Measurements from ENCODE around the gene PTPRG.

The PTPRG gene

DNA sequence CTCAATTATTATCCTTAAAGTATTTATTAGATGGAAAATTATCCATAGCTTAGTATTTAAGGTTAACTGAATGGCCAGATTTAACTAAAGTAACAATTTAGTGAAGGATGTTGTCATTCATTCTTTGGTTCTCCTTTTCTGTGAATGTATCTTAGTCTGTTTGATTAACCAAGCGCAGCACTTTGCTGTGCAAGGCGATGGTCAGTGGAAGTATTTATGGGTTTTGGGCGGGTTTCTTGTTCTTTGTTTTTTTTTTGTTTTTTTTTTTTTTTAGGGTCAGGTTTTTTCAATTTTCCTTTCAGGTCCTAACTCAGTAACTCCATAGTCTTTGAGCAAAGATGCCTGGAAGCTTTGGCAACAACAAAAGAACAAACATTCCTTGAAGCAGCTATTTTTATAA, 328.8 kb downstream of the PTPRG start:
- no peak for DNase-seq (ENCODE audit: low read depth)
- TF ChIP-seq, protein P1, sequence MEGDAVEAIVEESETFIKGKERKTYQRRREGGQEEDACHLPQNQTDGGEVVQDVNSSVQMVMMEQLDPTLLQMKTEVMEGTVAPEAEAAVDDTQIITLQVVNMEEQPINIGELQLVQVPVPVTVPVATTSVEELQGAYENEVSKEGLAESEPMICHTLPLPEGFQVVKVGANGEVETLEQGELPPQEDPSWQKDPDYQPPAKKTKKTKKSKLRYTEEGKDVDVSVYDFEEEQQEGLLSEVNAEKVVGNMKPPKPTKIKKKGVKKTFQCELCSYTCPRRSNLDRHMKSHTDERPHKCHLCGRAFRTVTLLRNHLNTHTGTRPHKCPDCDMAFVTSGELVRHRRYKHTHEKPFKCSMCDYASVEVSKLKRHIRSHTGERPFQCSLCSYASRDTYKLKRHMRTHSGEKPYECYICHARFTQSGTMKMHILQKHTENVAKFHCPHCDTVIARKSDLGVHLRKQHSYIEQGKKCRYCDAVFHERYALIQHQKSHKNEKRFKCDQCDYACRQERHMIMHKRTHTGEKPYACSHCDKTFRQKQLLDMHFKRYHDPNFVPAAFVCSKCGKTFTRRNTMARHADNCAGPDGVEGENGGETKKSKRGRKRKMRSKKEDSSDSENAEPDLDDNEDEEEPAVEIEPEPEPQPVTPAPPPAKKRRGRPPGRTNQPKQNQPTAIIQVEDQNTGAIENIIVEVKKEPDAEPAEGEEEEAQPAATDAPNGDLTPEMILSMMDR (IDR thresholded peaks at IDR 0.05; ENCODE audit: insufficient read depth, low read depth, low read length, missing control alignments): no peak
- H3K4me3 ChIP-seq (ENCODE audit: low read depth, low read length): no peak overlapping the region

DNA sequence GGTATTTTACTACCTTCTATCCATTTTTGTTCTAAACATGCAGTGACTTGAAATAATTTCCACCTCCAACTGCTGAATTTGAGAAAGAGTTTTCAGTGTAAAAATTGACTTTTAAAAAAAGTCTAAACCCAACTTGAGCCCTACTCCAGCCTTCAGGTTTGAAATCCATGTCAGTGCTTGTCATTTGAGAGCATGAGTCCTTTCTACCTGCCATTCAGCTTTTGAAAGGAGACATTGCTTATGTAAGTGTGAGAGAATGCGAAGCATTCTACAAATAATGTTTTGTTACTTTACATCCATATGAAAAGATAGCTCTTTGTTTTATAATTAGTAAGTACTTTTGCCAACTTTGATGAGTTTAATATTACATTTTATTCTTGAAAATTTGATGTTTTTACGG, 329.2 kb downstream of the PTPRG start:
- no peak overlapping the region for H3K4me3 ChIP-seq (ENCODE audit: low read depth, low read length)
- TF ChIP-seq, protein P1 (IDR thresholded peaks at IDR 0.05; ENCODE audit: insufficient read depth, low read depth, low read length, missing control alignments): no peak
- DNase-seq (ENCODE audit: low read depth): no peak

DNA sequence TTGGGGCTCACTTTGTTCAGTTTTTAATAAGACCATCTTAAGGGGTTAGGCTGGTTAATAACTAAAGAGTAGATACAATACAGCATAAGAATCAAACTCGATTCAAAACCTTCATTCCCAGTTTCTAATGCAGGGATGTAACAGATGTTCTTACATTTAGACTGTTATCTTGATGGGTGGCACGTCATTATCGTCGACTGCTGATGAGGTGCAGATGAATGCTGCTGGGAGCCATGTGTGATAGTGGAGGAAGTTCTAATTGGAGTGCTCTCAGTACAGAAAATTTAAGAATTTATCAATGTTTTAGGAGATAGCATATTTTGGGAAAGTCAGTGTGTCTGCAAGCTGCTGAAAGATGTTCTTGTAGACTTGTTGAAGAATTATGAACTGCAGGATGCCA, 331.5 kb downstream of the PTPRG start:
- H3K4me3 ChIP-seq (ENCODE audit: low read depth, low read length): no peak overlapping the region
- DNase-seq (ENCODE audit: low read depth): no peak
- TF ChIP-seq, protein P1 (IDR thresholded peaks at IDR 0.05; ENCODE audit: insufficient read depth, low read depth, low read length, missing control alignments): no peak

DNA sequence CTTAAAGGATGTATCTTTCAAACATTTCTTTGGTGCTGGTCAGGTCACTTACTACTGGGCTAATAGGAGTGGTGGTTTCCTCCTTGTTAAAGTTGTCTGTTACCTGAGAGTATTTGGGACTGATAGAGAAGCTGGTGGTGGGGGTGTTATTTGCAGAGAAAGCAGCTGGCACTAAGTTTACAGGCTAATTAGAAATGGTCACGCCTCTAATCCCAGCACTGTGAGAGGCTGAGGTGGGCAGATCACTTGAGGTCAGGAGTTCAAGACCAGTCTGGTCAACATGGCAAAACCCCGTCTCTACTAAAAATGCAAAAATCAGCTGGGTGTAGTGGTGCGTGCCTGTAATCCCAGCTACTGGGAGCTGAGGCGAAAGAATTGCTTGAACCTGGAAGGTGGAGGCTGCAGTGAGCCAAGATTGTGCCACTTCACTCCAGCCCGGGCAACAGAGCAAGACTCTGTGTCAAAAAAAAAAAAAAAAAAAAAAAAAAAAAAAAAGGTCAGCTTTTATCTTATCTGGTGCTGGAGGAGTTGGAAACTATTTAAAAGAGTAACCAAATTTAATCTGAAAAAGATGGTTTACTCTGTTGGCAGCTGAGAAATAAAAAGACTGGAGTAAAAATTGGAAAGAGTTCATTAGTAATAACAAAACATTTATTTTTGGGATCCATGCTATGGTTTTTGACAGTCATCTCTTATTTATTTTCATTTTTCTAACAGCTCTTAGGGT, 332.6 kb downstream of the PTPRG start:
- TF ChIP-seq, protein P1 (IDR thresholded peaks at IDR 0.05; ENCODE audit: insufficient read depth, low read depth, low read length, missing control alignments): no peak
- no peak overlapping the region for H3K4me3 ChIP-seq (ENCODE audit: low read depth, low read length)
- no peak for DNase-seq (ENCODE audit: low read depth)

DNA sequence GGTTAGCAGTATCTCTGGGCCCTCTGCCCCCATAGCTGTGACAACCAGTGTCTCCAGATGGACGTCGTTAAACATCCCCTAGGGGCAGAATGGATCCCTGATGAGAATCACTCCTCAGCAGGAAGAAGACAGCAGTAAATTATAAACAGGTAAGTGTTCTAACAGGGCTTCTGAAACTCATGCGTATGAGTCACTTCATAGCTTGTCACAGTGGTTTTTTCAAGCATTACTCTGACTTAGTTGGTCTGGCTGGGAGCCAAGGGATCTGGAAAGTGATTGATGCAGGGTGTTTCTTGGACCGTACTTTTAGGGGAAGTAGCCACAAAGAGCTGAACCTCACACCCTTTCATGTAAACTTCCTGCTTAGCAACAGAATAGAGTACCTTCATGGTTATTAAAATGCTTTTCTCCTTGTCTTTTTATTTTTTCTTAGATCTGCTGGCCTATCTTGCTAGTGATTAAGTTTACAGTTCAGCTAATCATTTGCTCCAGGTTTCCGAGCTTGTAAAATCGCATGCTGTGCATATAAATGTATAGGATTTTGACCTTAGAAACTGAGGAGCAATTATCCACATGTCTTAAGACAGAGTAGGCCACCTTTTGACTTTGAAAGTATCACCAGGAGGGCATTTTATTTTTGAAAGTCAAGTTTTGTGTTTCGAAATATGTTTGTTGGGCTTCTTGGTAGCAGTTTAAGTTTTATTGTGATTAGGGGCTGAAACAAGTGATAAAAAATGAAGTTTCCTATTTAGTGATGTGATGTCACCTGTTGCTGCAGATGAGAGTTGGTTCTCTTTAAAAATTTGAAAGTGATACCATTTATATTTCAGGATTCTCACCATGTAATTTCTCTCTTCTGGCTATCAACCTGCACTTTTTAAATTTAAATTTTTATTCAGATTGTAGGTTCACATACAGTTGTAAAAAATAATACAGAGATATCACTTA, 333.9 kb downstream of the PTPRG start:
- TF ChIP-seq, protein P1 (IDR thresholded peaks at IDR 0.05; ENCODE audit: insufficient read depth, low read depth, low read length, missing control alignments): no peak
- peak; percentile 91 for DNase-seq (ENCODE audit: low read depth)
- H3K4me3 ChIP-seq (ENCODE audit: low read depth, low read length): no peak overlapping the region

DNA sequence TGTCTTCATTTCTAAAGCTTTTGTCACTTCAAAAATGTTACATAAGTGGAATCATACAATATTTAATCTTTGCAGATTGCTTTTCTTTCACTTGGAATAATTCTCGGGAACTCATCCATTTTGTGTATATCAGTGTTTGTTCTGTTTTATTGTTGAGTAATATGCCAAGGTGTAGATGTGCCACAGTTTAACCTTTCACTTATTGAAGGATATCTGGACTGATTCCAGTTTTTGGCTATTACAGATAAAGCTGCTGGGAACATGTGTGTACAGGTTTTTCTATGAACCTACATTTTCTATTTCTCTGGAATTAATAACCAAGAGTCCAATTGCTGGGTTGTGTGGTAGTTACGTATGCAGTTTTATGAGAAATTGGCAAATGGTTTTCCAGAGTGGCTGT, 334.9 kb downstream of the PTPRG start:
- no peak for DNase-seq (ENCODE audit: low read depth)
- H3K4me3 ChIP-seq (ENCODE audit: low read depth, low read length): no peak overlapping the region
- TF ChIP-seq, protein P1 (IDR thresholded peaks at IDR 0.05; ENCODE audit: insufficient read depth, low read depth, low read length, missing control alignments): no peak

All from GM12865 (cell line).